ENCODE data around the gene NUF2. TPM values are rescaled to one million over a fixed set of nuclear protein-coding genes. Genes with fewer than 3 reads are reported as not detected.

The NUF2 gene
- total RNA-seq, 1 donor from 2014 or later = 134 TPM

DNA sequence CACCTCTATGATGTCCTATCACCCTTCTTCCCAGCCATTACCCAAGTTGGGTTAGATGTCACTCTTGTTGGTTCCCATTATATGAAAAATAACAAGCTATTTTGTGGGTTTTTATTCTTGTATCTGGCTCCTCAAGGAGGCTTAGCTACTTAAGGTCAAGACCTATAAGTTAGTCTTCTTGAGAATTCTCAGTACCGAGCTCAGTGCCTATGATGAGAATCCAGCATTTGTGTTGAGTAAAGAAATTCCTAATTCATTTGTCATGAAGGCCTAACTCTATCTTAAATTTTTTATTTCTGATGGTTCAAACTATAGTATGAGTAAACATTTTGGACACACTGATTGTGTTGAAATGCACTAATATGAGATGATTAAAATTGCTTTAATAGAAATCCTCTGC, 15.9 kb downstream of the NUF2 start:
- H3K36me3 Mint-ChIP-seq = peaks cover 28% of the 10 kb centered on the region
- Histone ChIP-seq H4K20me1 (ENCODE audit: low read depth) (no peaks in the 10 kb centered on the region), H3K27me3 (no peaks in the 10 kb centered on the region), H3K79me2 (ENCODE audit: low read depth) (no peaks in the 10 kb centered on the region), H3K9me3 (ENCODE audit: low read depth) (no peaks in the 10 kb centered on the region), H3F3A (ENCODE audit: low read depth) (no peaks in the 10 kb centered on the region), H3K4me3 (no peak overlapping the region), H3K27ac (no peak overlapping the region), H3K4me2 (no peak overlapping the region), H2AFZ (replicated peaks) (no peak overlapping the region), H3K4me1 (no peaks in the 10 kb centered on the region), H3K36me3 (peaks cover 40% of the 10 kb centered on the region), H3K9ac (no peak overlapping the region)
- no peaks in the 10 kb centered on the region for H3K27me3 Mint-ChIP-seq (ENCODE audit: insufficient read depth, low read depth)
- no peak overlapping the region for H3K4me3 Mint-ChIP-seq
- no peaks in the 10 kb centered on the region for H3K4me1 Mint-ChIP-seq
- TF ChIP-seq, protein P1, sequence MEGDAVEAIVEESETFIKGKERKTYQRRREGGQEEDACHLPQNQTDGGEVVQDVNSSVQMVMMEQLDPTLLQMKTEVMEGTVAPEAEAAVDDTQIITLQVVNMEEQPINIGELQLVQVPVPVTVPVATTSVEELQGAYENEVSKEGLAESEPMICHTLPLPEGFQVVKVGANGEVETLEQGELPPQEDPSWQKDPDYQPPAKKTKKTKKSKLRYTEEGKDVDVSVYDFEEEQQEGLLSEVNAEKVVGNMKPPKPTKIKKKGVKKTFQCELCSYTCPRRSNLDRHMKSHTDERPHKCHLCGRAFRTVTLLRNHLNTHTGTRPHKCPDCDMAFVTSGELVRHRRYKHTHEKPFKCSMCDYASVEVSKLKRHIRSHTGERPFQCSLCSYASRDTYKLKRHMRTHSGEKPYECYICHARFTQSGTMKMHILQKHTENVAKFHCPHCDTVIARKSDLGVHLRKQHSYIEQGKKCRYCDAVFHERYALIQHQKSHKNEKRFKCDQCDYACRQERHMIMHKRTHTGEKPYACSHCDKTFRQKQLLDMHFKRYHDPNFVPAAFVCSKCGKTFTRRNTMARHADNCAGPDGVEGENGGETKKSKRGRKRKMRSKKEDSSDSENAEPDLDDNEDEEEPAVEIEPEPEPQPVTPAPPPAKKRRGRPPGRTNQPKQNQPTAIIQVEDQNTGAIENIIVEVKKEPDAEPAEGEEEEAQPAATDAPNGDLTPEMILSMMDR (IDR thresholded peaks at IDR 0.05) = no peak
- TF ChIP-seq EZH2phosphoT487 (IDR thresholded peaks at IDR 0.05) (no peak), EZH2 (IDR thresholded peaks at IDR 0.05) (no peak)
- no peaks in the 10 kb centered on the region for H3K9me3 Mint-ChIP-seq
- DNase-seq (ENCODE audit: low spot score) = no peak
- H3K27ac Mint-ChIP-seq = no peak overlapping the region

DNA sequence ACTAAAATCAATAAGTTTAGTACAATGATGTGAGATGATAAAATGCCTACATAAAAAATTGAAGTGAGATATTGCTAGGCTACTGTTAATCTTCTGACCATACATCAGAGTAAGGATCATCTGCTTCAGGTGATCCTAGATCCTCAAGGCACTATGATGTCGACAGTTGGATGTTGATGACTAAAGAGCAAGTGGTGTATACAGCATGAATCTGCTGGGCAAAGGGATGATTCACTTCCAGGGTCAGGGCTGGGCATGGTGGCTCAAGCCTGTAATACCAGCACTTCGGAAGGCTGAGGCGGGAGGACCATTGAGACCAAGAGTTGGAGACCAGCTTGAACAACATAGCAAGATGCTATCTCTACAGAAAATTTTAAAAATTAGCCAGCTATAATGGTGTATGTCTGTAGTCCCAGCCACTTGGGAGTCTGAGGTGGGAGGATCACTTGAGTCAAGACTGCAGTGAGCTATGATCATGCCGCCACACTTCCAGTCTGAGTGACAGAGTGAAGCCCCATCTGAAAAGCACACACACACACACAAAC, 24.6 kb downstream of the NUF2 start:
- Histone ChIP-seq H3K4me1 (no peaks in the 10 kb centered on the region), H3K9ac (no peak overlapping the region), H4K20me1 (ENCODE audit: low read depth) (no peaks in the 10 kb centered on the region), H3K79me2 (ENCODE audit: low read depth) (no peaks in the 10 kb centered on the region), H3K27ac (no peak overlapping the region), H3F3A (ENCODE audit: low read depth) (no peaks in the 10 kb centered on the region), H3K9me3 (ENCODE audit: low read depth) (no peaks in the 10 kb centered on the region), H2AFZ (replicated peaks) (no peak overlapping the region), H3K4me3 (no peak overlapping the region), H3K27me3 (no peaks in the 10 kb centered on the region), H3K4me2 (no peak overlapping the region), H3K36me3 (peaks cover 27% of the 10 kb centered on the region)
- DNase-seq (ENCODE audit: low spot score) = no peak
- no peaks in the 10 kb centered on the region for H3K27me3 Mint-ChIP-seq (ENCODE audit: insufficient read depth, low read depth)
- no peaks in the 10 kb centered on the region for H3K9me3 Mint-ChIP-seq
- no peak overlapping the region for H3K27ac Mint-ChIP-seq
- peaks cover 22% of the 10 kb centered on the region for H3K36me3 Mint-ChIP-seq
- TF ChIP-seq, protein P1 (IDR thresholded peaks at IDR 0.05) = no peak
- TF ChIP-seq EZH2 (IDR thresholded peaks at IDR 0.05) (no peak), EZH2phosphoT487 (IDR thresholded peaks at IDR 0.05) (no peak)
- H3K4me3 Mint-ChIP-seq = no peak overlapping the region
- no peaks in the 10 kb centered on the region for H3K4me1 Mint-ChIP-seq

DNA sequence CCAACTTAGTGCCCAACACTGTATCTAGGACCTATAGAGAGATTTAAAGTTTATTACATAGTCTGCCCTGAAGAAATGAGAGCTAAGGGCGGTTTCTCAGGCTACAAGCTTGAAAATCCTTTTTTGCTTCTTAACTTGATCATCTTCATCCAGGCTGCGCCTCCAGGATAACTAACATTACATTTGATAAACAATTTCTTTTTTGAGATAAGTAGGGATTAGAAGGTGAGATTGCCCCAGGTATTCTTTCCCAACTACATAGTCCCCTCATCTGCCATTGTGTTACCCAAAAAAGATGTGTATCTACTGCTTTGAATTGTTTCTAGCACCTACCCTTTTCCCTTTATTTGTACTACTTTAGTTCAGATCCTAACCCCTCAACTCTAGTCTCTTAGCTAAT, 25.4 kb downstream of the NUF2 start:
- no peak overlapping the region for H3K9ac ChIP-seq
- TF ChIP-seq EZH2phosphoT487 (IDR thresholded peaks at IDR 0.05) (no peak), EZH2 (IDR thresholded peaks at IDR 0.05) (no peak)
- TF ChIP-seq, protein P1 (IDR thresholded peaks at IDR 0.05) = no peak
- H3K4me3 ChIP-seq = no peak overlapping the region
- H3K4me1 ChIP-seq = no peaks in the 10 kb centered on the region
- no peak overlapping the region for H2AFZ ChIP-seq (replicated peaks)
- Mint-ChIP-seq H3K27ac (no peak overlapping the region), H3K36me3 (peaks cover 24% of the 10 kb centered on the region), H3K27me3 (ENCODE audit: insufficient read depth, low read depth) (no peaks in the 10 kb centered on the region), H3K9me3 (no peaks in the 10 kb centered on the region), H3K4me3 (no peak overlapping the region), H3K4me1 (no peaks in the 10 kb centered on the region)
- no peak overlapping the region for H3K4me2 ChIP-seq
- no peaks in the 10 kb centered on the region for H3K27me3 ChIP-seq
- no peak overlapping the region for H3K27ac ChIP-seq
- no peaks in the 10 kb centered on the region for H3K9me3 ChIP-seq (ENCODE audit: low read depth)
- H3F3A ChIP-seq (ENCODE audit: low read depth) = no peaks in the 10 kb centered on the region
- no peak for DNase-seq (ENCODE audit: low spot score)
- no peaks in the 10 kb centered on the region for H4K20me1 ChIP-seq (ENCODE audit: low read depth)
- no peaks in the 10 kb centered on the region for H3K79me2 ChIP-seq (ENCODE audit: low read depth)
- H3K36me3 ChIP-seq = peaks cover 25% of the 10 kb centered on the region

Data from neural progenitor cell (in vitro differentiated cells).